HEK293 (cell line): ENCODE results near the gene KIFBP.
A peak's percentile ranks its signal among the peaks of the same experiment; 100 is the strongest.

Experiments
- CTCF ChIA-PET: fragments of 350-600 bp; formaldehyde crosslinking; extraction: SDS; loops from one replicate; lab custom pipeline; 2021; ENCODE audit warnings: antibody characterized with exemption; lab: Yijun Ruan, JAX
- POLR2A ChIA-PET: fragments of 300-600 bp; formaldehyde crosslinking; extraction: SDS; loops from one replicate; lab custom pipeline; 2020; ENCODE audit warnings: antibody characterized with exemption, inconsistent platforms; lab: Yijun Ruan, JAX
- H3K27ac ChIP-seq: fragments of 200-500 bp; sonication (Bioruptor generic); 2 replicates; pipeline ENCODE4 v1.5.1; 2014; ENCODE audit warnings: low read depth, low read length, control low read depth, inconsistent platforms; ENCODE audit errors: extremely low read depth
- H3K36me3 ChIP-seq, 2 experiments: fragments of 200-500 bp in 1 of 2; sonication (Bioruptor generic) in 1 of 2; 1 replicate in 1 of 2; 2 replicates in 1 of 2; pipeline ENCODE4 v1.5.1; 2014 to 2017; ENCODE audit warnings: inconsistent platforms in 2 of 2, low read length in 2 of 2; ENCODE audit not compliant: control insufficient read depth in 2 of 2, insufficient read depth in 1 of 2
- H3K4me1 ChIP-seq: fragments of 200-500 bp; sonication (Bioruptor generic); 2 replicates; pipeline ENCODE4 v1.5.1; 2014; ENCODE audit warnings: mild to moderate bottlenecking, low read length, inconsistent platforms; ENCODE audit not compliant: control insufficient read depth, insufficient read depth
- H3K4me3 ChIP-seq: 2 replicates; pipeline ENCODE4 v1.5.1; 2011; ENCODE audit warnings: low read depth, mild to moderate bottlenecking, control low read depth, low read length, moderate library complexity
- H3K9me3 ChIP-seq: fragments of 200-500 bp; sonication (Bioruptor generic); 2 replicates; pipeline ENCODE4 v1.5.1; 2014; ENCODE audit warnings: low read depth, low read length, inconsistent platforms; ENCODE audit not compliant: control insufficient read depth, insufficient read depth
- OSR2 ChIP-seq: fragments of 450-650 bp; formaldehyde crosslinking; IDR thresholded peaks from 2 replicates; pipeline ENCODE4 v1.5.1; 2016; ENCODE audit warnings: missing biosample characterization, missing genetic modification characterization
- PBX3 ChIP-seq: sonication (generic); formaldehyde crosslinking; IDR thresholded peaks from 2 replicates; pipeline ENCODE4 v1.8.1; 2022; ENCODE audit warnings: mild to moderate bottlenecking, moderate library complexity, missing genetic modification reagents
- PRDM1 ChIP-seq: fragments of 450-650 bp; formaldehyde crosslinking; IDR thresholded peaks from 2 replicates; pipeline ENCODE4; 2016; ENCODE audit warnings: missing biosample characterization, missing genetic modification characterization
- ZNF133 ChIP-seq: fragments of 450-650 bp; formaldehyde crosslinking; IDR thresholded peaks from 2 replicates; pipeline ENCODE4 v1.5.1; 2016; ENCODE audit warnings: missing biosample characterization, missing genetic modification characterization
- ZNF202 ChIP-seq: fragments of 450-650 bp; formaldehyde crosslinking; IDR thresholded peaks from 2 replicates; pipeline ENCODE4 v1.5.1; 2016; ENCODE audit warnings: missing biosample characterization, missing genetic modification characterization, borderline replicate concordance
- ZNF292 ChIP-seq: fragments of 450-650 bp; formaldehyde crosslinking; IDR thresholded peaks from 2 replicates; pipeline ENCODE4 v1.5.1; 2016; ENCODE audit warnings: low read depth, missing biosample characterization, missing genetic modification characterization, borderline replicate concordance
- ZNF416 ChIP-seq: fragments of 450-650 bp; formaldehyde crosslinking; IDR thresholded peaks from 2 replicates; pipeline ENCODE4 v1.5.1; 2016; ENCODE audit warnings: missing biosample characterization, missing genetic modification characterization
- ZNF449 ChIP-seq: fragments of 450-650 bp; formaldehyde crosslinking; IDR thresholded peaks from 2 replicates; pipeline ENCODE4 v1.5.1; 2017; ENCODE audit warnings: missing biosample characterization, mild to moderate bottlenecking, missing genetic modification characterization, moderate library complexity
- ZNF600 ChIP-seq: fragments of 450-650 bp; formaldehyde crosslinking; IDR thresholded peaks from 2 replicates; pipeline ENCODE4 v1.5.1; 2016; ENCODE audit warnings: missing biosample characterization, missing genetic modification characterization
- ZNF704 ChIP-seq: fragments of 450-650 bp; formaldehyde crosslinking; IDR thresholded peaks from 2 replicates; pipeline ENCODE4 v1.5.1; 2016; ENCODE audit warnings: missing biosample characterization, missing genetic modification characterization

The KIFBP gene

GRCh38 chr10:68957284-68957615 is 31.4 kb upstream of the KIFBP start (continued):
- no peak for TF ChIP-seq ZNF449 (tag by site-specific recombination)
- no peak for TF ChIP-seq ZNF600 (tag by site-specific recombination)

- CTCF ChIA-PET: no interaction called here
- Histone ChIP-seq H3K9me3 (no peaks in the 10 kb centered on the region), H3K4me1 (no peaks in the 10 kb centered on the region), H3K27ac (no peak overlapping the region), H3K36me3 (peaks cover 32 to 42% of the 10 kb centered on the region in 2 experiments), H3K4me3 (peak overlapping the region; percentile 91)
- TF ChIP-seq OSR2 (tag by site-specific recombination) (peak; percentile 24; the same call in 1 of the 2 replicates), ZNF133 (tag by site-specific recombination) (peak; percentile 80; the same call in 1 of the 2 replicates), ZNF416 (tag by site-specific recombination) (no peak)
- POLR2A ChIA-PET: interaction anchor here (0.6 kb wide), 1 partner anchor 34 kb away, joined by 5 read pairs; no protein-coding TSS in a partner anchor
Observed at GRCh38 chr10:68957654-68958053, 30.9 kb upstream of the KIFBP start.

- ChIA-PET POLR2A (interaction anchor here (1.2 kb wide), 1 partner anchor 13 kb away, joined by 4 read pairs; no protein-coding TSS in a partner anchor), CTCF (no interaction called here)
- H3K4me1 ChIP-seq: no peaks in the 10 kb centered on the region
- no peaks in the 10 kb centered on the region for H3K9me3 ChIP-seq
- no peak overlapping the region for H3K4me3 ChIP-seq
- peak; percentile 95 for TF ChIP-seq PRDM1 (tag by site-specific recombination)
- TF ChIP-seq ZNF704 (tag by site-specific recombination): no peak
- TF ChIP-seq, all 188 proteins: peak for 1
- Histone ChIP-seq H3K36me3 (peaks cover 49 to 60% of the 10 kb centered on the region in 2 experiments), H3K27ac (no peak overlapping the region)
Observed at GRCh38 chr10:68959695-68960527, 28.7 kb upstream of the KIFBP start.

- TF ChIP-seq PBX3 (CRISPR knock-in tag): no peak
- Histone ChIP-seq H3K9me3 (no peaks in the 10 kb centered on the region), H3K4me1 (no peaks in the 10 kb centered on the region), H3K27ac (no peak overlapping the region), H3K4me3 (no peak overlapping the region), H3K36me3 (peaks cover 78 to 92% of the 10 kb centered on the region in 2 experiments)
- ChIA-PET CTCF (interaction anchor here (0.8 kb wide), 1 partner anchor 56 kb away, joined by 3 read pairs; no protein-coding TSS in a partner anchor), POLR2A (interaction anchor here (0.6 kb wide), 2 partner anchors 173 to 555 kb away, joined by 3 read pairs; no protein-coding TSS in a partner anchor)
Observed at GRCh38 chr10:68963151-68963550, 25.5 kb upstream of the KIFBP start.

- Histone ChIP-seq H3K4me3 (no peak overlapping the region), H3K36me3 (peaks cover 88 to 98% of the 10 kb centered on the region in 2 experiments), H3K27ac (no peak overlapping the region), H3K4me1 (no peaks in the 10 kb centered on the region), H3K9me3 (no peaks in the 10 kb centered on the region)
- CTCF ChIA-PET: interaction anchor here (0.7 to 1.7 kb wide), 2 partner anchors 10 to 742 kb away, joined by 3 read pairs; no protein-coding TSS in a partner anchor
- POLR2A ChIA-PET: no interaction called here
- no peak for TF ChIP-seq ZNF292 (tag by site-specific recombination)
- no peak for TF ChIP-seq ZNF202
Observed at GRCh38 chr10:68973975-68974374, 14.6 kb upstream of the KIFBP start.
